ENCODE data around the gene ITGA2.

DNA sequence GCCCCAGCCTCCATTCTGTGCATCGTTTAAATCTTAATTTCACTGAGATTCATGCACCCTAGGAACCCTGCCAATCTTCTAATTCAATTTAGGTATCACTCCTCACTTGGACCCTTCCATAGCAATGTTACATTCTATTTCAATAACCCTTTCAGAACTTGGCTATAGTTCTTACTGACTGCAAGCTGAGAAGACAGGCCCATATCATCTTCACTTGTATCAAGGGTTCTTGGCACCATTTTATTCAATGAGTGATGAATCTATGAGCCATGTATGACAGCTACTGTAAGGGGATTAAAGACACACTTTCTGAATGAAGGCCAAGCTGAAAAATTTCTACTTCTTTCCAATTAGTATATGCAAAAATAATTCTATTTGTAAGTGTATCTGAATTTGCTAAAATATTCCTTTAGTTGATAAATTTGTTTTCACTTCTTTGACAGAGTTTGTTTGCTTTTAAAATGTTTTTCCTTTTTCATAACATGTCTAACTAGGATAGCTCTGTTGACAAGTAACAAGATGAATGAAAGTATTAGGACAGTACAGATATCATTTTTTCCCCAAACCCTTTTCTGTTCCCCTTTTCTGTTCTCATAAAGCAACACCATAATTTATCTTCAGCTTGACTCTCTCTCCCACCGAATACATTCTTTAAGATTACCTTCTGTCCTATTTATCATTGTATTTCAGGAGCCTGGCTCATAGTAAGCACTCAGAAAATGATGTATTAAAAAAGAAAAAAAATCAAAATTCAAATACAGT is 9.6 kb downstream of the ITGA2 start:
- no peak for TF ChIP-seq EZH2 (IDR thresholded peaks at IDR 0.05; ENCODE audit: borderline replicate concordance, insufficient read depth, low read depth, low read length, poor library complexity, severe bottlenecking)
- TF ChIP-seq, protein P1, sequence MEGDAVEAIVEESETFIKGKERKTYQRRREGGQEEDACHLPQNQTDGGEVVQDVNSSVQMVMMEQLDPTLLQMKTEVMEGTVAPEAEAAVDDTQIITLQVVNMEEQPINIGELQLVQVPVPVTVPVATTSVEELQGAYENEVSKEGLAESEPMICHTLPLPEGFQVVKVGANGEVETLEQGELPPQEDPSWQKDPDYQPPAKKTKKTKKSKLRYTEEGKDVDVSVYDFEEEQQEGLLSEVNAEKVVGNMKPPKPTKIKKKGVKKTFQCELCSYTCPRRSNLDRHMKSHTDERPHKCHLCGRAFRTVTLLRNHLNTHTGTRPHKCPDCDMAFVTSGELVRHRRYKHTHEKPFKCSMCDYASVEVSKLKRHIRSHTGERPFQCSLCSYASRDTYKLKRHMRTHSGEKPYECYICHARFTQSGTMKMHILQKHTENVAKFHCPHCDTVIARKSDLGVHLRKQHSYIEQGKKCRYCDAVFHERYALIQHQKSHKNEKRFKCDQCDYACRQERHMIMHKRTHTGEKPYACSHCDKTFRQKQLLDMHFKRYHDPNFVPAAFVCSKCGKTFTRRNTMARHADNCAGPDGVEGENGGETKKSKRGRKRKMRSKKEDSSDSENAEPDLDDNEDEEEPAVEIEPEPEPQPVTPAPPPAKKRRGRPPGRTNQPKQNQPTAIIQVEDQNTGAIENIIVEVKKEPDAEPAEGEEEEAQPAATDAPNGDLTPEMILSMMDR (IDR thresholded peaks at IDR 0.05), result no peak

All from B cell (primary cell).